ENCODE results near the gene CPNE6. TPM values are rescaled to one million over a fixed set of nuclear protein-coding genes. Genes with fewer than 3 reads are reported as not detected.

The CPNE6 gene
- total and polyA plus RNA-seq, 2 of the 13 experiments (the other 11 are each of a cell fraction or from before 2014, with no cell fraction given): not detected

DNA sequence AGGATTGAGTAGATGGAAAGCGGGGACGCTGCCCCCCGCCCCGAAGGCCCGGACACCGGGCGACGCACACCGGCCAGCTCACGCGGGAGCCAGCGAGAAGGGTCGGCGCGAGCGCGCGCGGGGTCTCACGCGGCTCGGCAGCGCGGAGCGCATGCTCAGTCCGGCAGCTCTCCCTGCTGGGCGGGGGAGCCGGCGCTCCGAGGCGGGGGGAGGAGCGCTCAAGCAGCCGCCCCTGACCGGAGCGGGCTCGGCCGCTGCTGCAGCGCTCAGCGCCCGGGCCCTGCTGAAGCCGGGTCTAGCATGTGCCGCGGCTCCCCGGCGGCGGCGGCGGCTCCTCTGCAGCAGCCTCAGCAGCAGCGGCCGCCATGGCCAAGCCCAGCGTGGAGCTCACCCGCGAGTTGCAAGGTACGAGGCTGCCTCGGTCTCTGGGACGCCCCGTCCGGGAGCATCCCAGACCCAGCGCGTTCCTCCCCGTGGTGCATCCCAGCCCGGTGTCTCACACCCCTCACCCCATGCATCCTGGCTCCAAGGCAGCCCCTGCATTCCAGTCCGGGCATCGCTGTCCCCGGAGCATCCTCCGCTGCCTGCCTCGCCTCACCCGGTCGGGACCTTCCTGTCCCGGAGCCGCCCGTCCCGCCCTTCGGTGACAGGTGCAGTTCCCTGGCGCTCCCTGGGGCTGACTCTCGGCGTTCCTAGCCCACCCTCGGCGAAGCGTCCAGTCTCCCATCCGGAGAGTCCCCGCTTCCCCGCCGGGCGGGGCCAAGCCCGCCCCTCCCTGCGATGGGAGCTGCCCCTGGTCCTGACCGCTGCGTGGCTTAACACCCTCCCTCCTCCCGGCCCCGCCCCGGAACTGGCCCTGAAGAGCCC is 19.3 kb upstream of the CPNE6 start, which contains the start of gene CARMIL3 (continued):
- peak; percentile 93 for TF ChIP-seq KDM2A (CRISPR knock-in tag; IDR thresholded peaks at IDR 0.05; ENCODE audit: borderline replicate concordance, low read depth)
- TF ChIP-seq, protein P1, sequence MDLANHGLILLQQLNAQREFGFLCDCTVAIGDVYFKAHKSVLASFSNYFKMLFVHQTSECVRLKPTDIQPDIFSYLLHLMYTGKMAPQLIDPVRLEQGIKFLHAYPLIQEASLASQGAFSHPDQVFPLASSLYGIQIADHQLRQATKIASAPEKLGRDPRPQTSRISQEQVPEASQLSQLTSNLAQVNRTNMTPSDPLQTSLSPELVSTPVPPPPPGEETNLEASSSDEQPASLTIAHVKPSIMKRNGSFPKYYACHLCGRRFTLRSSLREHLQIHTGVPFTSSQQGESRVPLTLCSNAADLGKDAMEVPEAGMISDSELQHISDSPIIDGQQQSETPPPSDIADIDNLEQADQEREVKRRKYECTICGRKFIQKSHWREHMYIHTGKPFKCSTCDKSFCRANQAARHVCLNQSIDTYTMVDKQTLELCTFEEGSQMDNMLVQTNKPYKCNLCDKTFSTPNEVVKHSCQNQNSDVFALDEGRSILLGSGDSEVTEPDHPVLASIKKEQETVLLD (CRISPR knock-in tag; IDR thresholded peaks at IDR 0.05; ENCODE audit: low read depth): peak; percentile 19; the same call in 1 of the 2 replicates
- TF ChIP-seq ZNF629 (CRISPR knock-in tag; conservative IDR thresholded peaks at IDR 0.05): no peak
- peak; percentile 89; the same call in 1 of the 2 replicates for TF ChIP-seq HOXA7 (CRISPR knock-in tag; IDR thresholded peaks at IDR 0.05)
- TF ChIP-seq BRCA1 (CRISPR knock-in tag; IDR thresholded peaks at IDR 0.05): peak; percentile 83
- TF ChIP-seq, protein P2, sequence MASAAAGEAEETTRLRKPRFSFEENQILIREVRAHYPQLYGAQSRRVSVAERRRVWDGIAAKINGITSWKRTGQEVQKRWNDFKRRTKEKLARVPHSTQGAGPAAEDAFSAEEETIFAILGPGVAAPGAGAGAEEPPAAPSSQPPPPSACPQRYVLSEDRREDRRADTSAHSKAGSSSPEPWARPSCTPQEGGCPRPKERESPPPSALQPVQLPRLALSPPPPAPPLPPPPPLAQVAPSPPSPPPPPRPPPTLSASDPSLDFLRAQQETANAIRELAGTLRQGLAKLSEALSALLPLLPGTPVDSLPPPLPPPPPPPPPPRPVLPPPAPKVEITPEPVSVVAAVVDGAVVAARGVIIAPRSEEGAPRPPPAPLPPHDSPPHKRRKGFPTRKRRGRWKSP (CRISPR knock-in tag; IDR thresholded peaks at IDR 0.05): no peak
- TF ChIP-seq SRSF4 (IDR thresholded peaks at IDR 0.05; ENCODE audit: low read depth, low read length, poor library complexity, severe bottlenecking): no peak
- TF ChIP-seq SOX6 (IDR thresholded peaks at IDR 0.05): no peak
- TF ChIP-seq SOX6 (CRISPR knock-in tag; IDR thresholded peaks at IDR 0.05): no peak
- peak; percentile 47 for TF ChIP-seq CBX1 (IDR thresholded peaks at IDR 0.05; ENCODE audit: low read depth)
- TF ChIP-seq DNMT3B (CRISPR knock-in tag; conservative IDR thresholded peaks at IDR 0.05): peak; percentile 88; the same call in 1 of the 2 replicates
- peak; percentile 89 for TF ChIP-seq ZNF225 (CRISPR knock-in tag; IDR thresholded peaks at IDR 0.05)
- TF ChIP-seq KDM5B (CRISPR knock-in tag; IDR thresholded peaks at IDR 0.05; ENCODE audit: borderline replicate concordance): peak; percentile 89; the same call in 1 of the 2 replicates
- TF ChIP-seq, protein P3, sequence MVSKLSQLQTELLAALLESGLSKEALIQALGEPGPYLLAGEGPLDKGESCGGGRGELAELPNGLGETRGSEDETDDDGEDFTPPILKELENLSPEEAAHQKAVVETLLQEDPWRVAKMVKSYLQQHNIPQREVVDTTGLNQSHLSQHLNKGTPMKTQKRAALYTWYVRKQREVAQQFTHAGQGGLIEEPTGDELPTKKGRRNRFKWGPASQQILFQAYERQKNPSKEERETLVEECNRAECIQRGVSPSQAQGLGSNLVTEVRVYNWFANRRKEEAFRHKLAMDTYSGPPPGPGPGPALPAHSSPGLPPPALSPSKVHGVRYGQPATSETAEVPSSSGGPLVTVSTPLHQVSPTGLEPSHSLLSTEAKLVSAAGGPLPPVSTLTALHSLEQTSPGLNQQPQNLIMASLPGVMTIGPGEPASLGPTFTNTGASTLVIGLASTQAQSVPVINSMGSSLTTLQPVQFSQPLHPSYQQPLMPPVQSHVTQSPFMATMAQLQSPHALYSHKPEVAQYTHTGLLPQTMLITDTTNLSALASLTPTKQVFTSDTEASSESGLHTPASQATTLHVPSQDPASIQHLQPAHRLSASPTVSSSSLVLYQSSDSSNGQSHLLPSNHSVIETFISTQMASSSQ (IDR thresholded peaks at IDR 0.05; ENCODE audit: low read depth): no peak
- TF ChIP-seq, protein P3 (CRISPR knock-in tag; IDR thresholded peaks at IDR 0.05; ENCODE audit: borderline replicate concordance): 0 out of 2 replicates have a peak, but pooled peaks have one; percentile 19
- TF ChIP-seq, protein P4, sequence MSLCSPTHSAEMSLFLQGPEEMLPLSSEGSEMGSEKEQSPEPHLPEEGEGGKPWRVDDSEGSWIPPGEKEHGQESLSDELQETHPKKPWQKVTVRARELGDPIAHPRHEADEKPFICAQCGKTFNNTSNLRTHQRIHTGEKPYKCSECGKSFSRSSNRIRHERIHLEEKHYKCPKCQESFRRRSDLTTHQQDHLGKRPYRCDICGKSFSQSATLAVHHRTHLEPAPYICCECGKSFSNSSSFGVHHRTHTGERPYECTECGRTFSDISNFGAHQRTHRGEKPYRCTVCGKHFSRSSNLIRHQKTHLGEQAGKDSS (CRISPR knock-in tag; IDR thresholded peaks at IDR 0.05; ENCODE audit: borderline replicate concordance, low read depth): peak; percentile 74
- TF ChIP-seq, protein P5, sequence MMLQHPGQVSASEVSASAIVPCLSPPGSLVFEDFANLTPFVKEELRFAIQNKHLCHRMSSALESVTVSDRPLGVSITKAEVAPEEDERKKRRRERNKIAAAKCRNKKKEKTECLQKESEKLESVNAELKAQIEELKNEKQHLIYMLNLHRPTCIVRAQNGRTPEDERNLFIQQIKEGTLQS (CRISPR knock-in tag; IDR thresholded peaks at IDR 0.05): no peak; the same call in 1 of the 2 replicates
- peak; percentile 18 for TF ChIP-seq ATAD3A (CRISPR knock-in tag; IDR thresholded peaks at IDR 0.05)
- TF ChIP-seq, protein P6, sequence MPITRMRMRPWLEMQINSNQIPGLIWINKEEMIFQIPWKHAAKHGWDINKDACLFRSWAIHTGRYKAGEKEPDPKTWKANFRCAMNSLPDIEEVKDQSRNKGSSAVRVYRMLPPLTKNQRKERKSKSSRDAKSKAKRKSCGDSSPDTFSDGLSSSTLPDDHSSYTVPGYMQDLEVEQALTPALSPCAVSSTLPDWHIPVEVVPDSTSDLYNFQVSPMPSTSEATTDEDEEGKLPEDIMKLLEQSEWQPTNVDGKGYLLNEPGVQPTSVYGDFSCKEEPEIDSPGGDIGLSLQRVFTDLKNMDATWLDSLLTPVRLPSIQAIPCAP (CRISPR knock-in tag; IDR thresholded peaks at IDR 0.05; ENCODE audit: low read depth): peak; percentile 60; the same call in 1 of the 2 replicates
- no peak; the same call in none of the 2 replicates for TF ChIP-seq ZNF101 (CRISPR knock-in tag; IDR thresholded peaks at IDR 0.05; ENCODE audit: borderline replicate concordance, low read depth)

All from HepG2 (cell line).